ENCODE data around the gene TBC1D23.

- TF ChIP-seq CTCF (IDR thresholded peaks at IDR 0.05): peak in 3 of 4 experiments; percentile 17 to 34 (median 31)
- no peak for TF ChIP-seq POLR2A (IDR thresholded peaks at IDR 0.05)
Measured at GRCh38 chr3:100260081-100260684, 609 bp upstream of the TBC1D23 start.

All from uterus (tissue), 2 donors.